Keratinocyte (primary cell): ENCODE data around the gene CALR3. TPM values are rescaled to one million over a fixed set of nuclear protein-coding genes. Genes with fewer than 3 reads are reported as not detected.

Experiments used
- DNase-seq: peaks from one replicate; pipeline ENCODE4 v3.0.0-alpha.2; 2011; ENCODE audit warnings: low read depth, missing footprints, low spot score
- FAIRE-seq: peaks from 2 replicates; lab custom pipeline; 2011; peaks lifted over from hg19 to GRCh38; lab: Jason Lieb, UNC
- H2AFZ ChIP-seq: 2 replicates; pipeline ENCODE4 v1.6.0; 2012; ENCODE audit warnings: low read length, control low read depth, inconsistent platforms; ENCODE audit not compliant: control insufficient read depth
- H3K27ac ChIP-seq: 2 replicates; pipeline ENCODE4 v1.5.1; 2011; ENCODE audit warnings: low read length; ENCODE audit not compliant: control insufficient read depth, insufficient read depth
- H3K27me3 ChIP-seq: 3 replicates; pipeline ENCODE4 v1.6.0; 2011; ENCODE audit warnings: low read length; ENCODE audit not compliant: control insufficient read depth, insufficient read depth; ENCODE audit errors: extremely low read depth
- H3K36me3 ChIP-seq, 2 experiments: 2 replicates in 1 of 2; 3 replicates in 1 of 2; pipeline ENCODE4 v1.5.1; 2011; ENCODE audit warnings: low read length in 2 of 2, mild to moderate bottlenecking in 1 of 2; ENCODE audit not compliant: control insufficient read depth in 2 of 2, insufficient read depth in 2 of 2; ENCODE audit errors: extremely low read depth in 1 of 2
- H3K4me1 ChIP-seq: 3 replicates; pipeline ENCODE4 v1.5.1; 2011; ENCODE audit warnings: low read length; ENCODE audit not compliant: control insufficient read depth, insufficient read depth; ENCODE audit errors: extremely low read depth
- H3K4me2 ChIP-seq: 3 replicates; pipeline ENCODE4 v1.6.0; 2011; ENCODE audit warnings: low read depth, low read length; ENCODE audit not compliant: control insufficient read depth, insufficient read depth; ENCODE audit errors: extremely low read depth
- H3K4me3 ChIP-seq, 3 experiments: fragments of 200-600 bp in 1 of 3; sonication (generic) in 1 of 3; 2 replicates in 2 of 3; 3 replicates in 1 of 3; pipeline ENCODE4 v1.5.1; 2011 to 2016; ENCODE audit warnings: low read length in 3 of 3, mild to moderate bottlenecking in 3 of 3, control low read depth in 2 of 3, inconsistent platforms in 1 of 3, low read depth in 1 of 3, mixed read lengths in 1 of 3, mixed run types in 1 of 3, moderate library complexity in 1 of 3; ENCODE audit not compliant: control insufficient read depth in 2 of 3, insufficient read depth in 2 of 3; ENCODE audit errors: extremely low read depth in 1 of 3
- H3K79me2 ChIP-seq: 2 replicates; pipeline ENCODE4 v1.6.0; 2012; ENCODE audit warnings: low read length; ENCODE audit not compliant: control insufficient read depth, insufficient read depth
- H3K9ac ChIP-seq: 3 replicates; pipeline ENCODE4 v1.6.0; 2011; ENCODE audit warnings: low read length; ENCODE audit not compliant: control insufficient read depth, insufficient read depth; ENCODE audit errors: extremely low read depth
- H3K9me1 ChIP-seq: 3 replicates; pipeline ENCODE4 v1.6.0; 2011; ENCODE audit warnings: low read length; ENCODE audit not compliant: control insufficient read depth, insufficient read depth; ENCODE audit errors: extremely low read depth
- H3K9me3 ChIP-seq: 2 replicates; pipeline ENCODE4 v1.5.1; 2012; ENCODE audit warnings: low read depth, low read length; ENCODE audit not compliant: control insufficient read depth
- H4K20me1 ChIP-seq: 3 replicates; pipeline ENCODE4 v1.6.0; 2011; ENCODE audit warnings: low read length; ENCODE audit not compliant: control insufficient read depth, insufficient read depth; ENCODE audit errors: extremely low read depth
- EZH2 ChIP-seq: IDR thresholded peaks from one replicate; pipeline ENCODE4 v1.6.1; 2012; ENCODE audit warnings: inconsistent platforms, mild to moderate bottlenecking, low read length, moderate library complexity
- dilution Hi-C: fragments of 300-500 bp; cut with MboI; formaldehyde crosslinking; loops from one replicate; pipeline ENCODE4 v1.7.0; 2020; ENCODE audit warnings: low sequenced_read_pairs; ENCODE audit not compliant: extremely low pct_ligation_motif_present
- polyA plus RNA-seq, 5 experiments: library from polyadenylated mRNA; depleted of rRNA in 3 of 5; stranded (reverse) in 3 of 5; stranded (forward) in 1 of 5; unstranded in 1 of 5; fragments of >200 nt; gene quantifications; 1 replicate in 1 of 5; 2 replicates in 3 of 5; 3 replicates in 1 of 5; pipeline versions ENCODE4 v1.2.1 to v1.2.3, GENCODE V29; 2011 to 2012; ENCODE audit warnings: missing spikeins in 2 of 5, low read depth in 1 of 5, low replicate concordance in 1 of 5
- TF ChIP-seq, protein P1 (sequence below), 3 experiments: IDR thresholded peaks in 1 of 3; conservative IDR thresholded peaks in 1 of 3; optimal IDR thresholded peaks in 1 of 3; 2 replicates in 2 of 3; 3 replicates in 1 of 3; pipeline versions ENCODE3 to v1.5.1; 2011; ENCODE audit warnings: low read length in 3 of 3, mild to moderate bottlenecking in 3 of 3, moderate library complexity in 2 of 3, control low read depth in 1 of 3, inconsistent platforms in 1 of 3; ENCODE audit not compliant: insufficient read depth in 2 of 3; ENCODE audit errors: extremely low read depth in 1 of 3

CALR3 gene
- polyA plus RNA-seq, 1 donor (not counting 4 experiments of a cell fraction or from before 2014, with no cell fraction given): not detected

DNA sequence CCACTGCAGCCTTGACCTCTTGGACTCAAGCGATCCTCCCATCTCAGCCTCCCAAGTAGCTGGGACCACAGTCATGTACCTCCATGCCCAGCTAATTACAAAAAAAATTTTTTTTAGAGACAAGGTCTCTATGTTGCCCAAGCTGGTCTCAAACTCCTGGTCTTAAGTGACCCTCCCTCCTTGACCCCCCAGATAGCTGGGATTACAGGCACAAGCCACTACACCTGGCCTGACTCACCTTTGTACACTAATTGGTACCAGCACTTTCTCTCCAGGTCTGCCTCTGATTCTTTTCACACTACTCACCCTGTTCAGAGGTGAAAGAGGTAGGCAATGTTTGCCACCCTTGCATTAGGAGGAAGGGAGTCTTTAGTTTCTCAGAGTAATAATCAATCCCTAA is 18.7 kb downstream of the CALR3 start:
- Histone ChIP-seq H3K9ac (no peak overlapping the region), H3K9me1 (no peaks in the 10 kb centered on the region), H3K36me3 (no peaks in the 10 kb centered on the region), H4K20me1 (no peaks in the 10 kb centered on the region), H3K9me3 (no peaks in the 10 kb centered on the region), H2AFZ (no peak overlapping the region), H3K79me2 (no peaks in the 10 kb centered on the region), H3K27me3 (no peaks in the 10 kb centered on the region), H3K4me1 (no peaks in the 10 kb centered on the region), H3K4me3 (no peak overlapping the region), H3K4me2 (no peak overlapping the region), H3K27ac (no peak overlapping the region)
- dilution Hi-C loops: no loop called here
- no peak for DNase-seq
- no peak for FAIRE-seq
- no peak for TF ChIP-seq EZH2
- TF ChIP-seq, protein P1, sequence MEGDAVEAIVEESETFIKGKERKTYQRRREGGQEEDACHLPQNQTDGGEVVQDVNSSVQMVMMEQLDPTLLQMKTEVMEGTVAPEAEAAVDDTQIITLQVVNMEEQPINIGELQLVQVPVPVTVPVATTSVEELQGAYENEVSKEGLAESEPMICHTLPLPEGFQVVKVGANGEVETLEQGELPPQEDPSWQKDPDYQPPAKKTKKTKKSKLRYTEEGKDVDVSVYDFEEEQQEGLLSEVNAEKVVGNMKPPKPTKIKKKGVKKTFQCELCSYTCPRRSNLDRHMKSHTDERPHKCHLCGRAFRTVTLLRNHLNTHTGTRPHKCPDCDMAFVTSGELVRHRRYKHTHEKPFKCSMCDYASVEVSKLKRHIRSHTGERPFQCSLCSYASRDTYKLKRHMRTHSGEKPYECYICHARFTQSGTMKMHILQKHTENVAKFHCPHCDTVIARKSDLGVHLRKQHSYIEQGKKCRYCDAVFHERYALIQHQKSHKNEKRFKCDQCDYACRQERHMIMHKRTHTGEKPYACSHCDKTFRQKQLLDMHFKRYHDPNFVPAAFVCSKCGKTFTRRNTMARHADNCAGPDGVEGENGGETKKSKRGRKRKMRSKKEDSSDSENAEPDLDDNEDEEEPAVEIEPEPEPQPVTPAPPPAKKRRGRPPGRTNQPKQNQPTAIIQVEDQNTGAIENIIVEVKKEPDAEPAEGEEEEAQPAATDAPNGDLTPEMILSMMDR (optimal IDR thresholded peaks at IDR 0.05 in 1 of 3, IDR thresholded peaks at IDR 0.05 in 1 of 3, conservative IDR thresholded peaks at IDR 0.05 in 1 of 3; ENCODE audit: extremely low read depth in 1 of 3, insufficient read depth in 2 of 3, low read length in 3 of 3): no peak

DNA sequence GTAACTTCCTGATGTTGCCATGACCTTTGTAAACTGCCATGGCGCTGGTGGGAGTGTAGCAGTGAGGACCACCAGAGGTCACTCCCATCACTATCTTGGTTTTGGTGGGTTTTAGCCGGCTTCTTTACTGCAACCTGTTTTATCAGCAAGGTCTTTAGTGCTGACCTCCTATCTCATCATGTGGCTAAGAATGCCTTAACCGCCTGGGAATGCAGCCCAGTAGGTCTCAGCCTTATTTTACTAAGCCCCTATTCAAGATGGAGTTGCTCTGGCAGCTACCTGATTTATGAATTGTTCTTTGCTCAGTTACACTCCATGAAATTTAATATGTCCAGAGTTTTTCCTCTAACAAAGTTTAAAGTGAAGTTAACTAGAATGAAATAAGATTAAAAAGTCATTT is 19.6 kb downstream of the CALR3 start:
- Histone ChIP-seq H3K4me2 (no peak overlapping the region), H3K79me2 (peaks cover 2% of the 10 kb centered on the region), H3K36me3 (no peaks in the 10 kb centered on the region), H3K9me1 (no peaks in the 10 kb centered on the region), H3K9ac (no peak overlapping the region), H3K27ac (no peak overlapping the region), H3K4me1 (no peaks in the 10 kb centered on the region), H3K4me3 (no peak overlapping the region), H4K20me1 (no peaks in the 10 kb centered on the region), H3K27me3 (no peaks in the 10 kb centered on the region), H3K9me3 (no peaks in the 10 kb centered on the region), H2AFZ (no peak overlapping the region)
- dilution Hi-C loops: no loop called here
- TF ChIP-seq EZH2: no peak
- TF ChIP-seq, protein P1 (optimal IDR thresholded peaks at IDR 0.05 in 1 of 3, IDR thresholded peaks at IDR 0.05 in 1 of 3, conservative IDR thresholded peaks at IDR 0.05 in 1 of 3; ENCODE audit: extremely low read depth in 1 of 3, insufficient read depth in 2 of 3, low read length in 3 of 3): no peak
- DNase-seq (no peak), FAIRE-seq (no peak)
